Fibroblast of lung (primary cell): ENCODE measurements around the gene DNAH14.

Experiments
- EZH2 ChIP-seq: IDR thresholded peaks from 2 replicates; pipeline ENCODE4 v1.5.1; 2012; ENCODE audit warnings: low read length, control low read depth, mild to moderate bottlenecking; ENCODE audit errors: missing control alignments
- TF ChIP-seq, protein P1 (sequence below), 2 donors: IDR thresholded peaks in 1 of 2; conservative IDR thresholded peaks in 1 of 2; 1 replicate in 1 of 2; 2 replicates in 1 of 2; pipeline ENCODE4 v1.5.1; 2011 to 2012; ENCODE audit warnings: low read length in 2 of 2, control low read depth in 1 of 2, inconsistent platforms in 1 of 2, low read depth in 1 of 2, mild to moderate bottlenecking in 1 of 2

DNA sequence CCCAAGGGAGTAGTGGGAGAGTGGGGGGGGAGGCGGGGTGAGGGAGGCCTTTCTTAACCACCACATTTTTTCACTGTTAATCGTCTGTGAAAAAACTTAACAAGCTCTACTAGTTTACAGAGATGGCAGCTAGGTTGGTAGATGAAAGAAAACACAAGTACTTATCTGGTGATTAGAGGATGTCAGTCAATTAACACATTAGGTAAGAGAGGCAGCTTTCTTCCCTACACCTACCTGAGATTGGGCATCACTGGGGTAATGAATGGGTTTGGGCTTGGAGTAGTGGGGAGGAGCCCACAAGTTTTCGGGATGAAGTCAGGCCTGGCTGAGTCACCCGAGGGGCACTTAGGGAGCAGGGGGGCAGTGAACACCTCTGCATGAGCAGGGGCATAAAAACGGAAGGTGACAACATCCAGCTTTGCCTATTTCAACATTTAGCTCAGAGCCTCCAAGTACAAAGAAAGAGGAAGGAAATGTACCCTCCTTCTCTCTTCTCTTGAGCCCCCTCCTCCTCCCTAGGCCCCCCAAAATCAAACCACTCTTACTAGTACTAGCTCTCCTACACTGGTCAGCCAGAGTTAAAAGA lies 495.8 kb downstream of the DNAH14 start:
- TF ChIP-seq, protein P1, sequence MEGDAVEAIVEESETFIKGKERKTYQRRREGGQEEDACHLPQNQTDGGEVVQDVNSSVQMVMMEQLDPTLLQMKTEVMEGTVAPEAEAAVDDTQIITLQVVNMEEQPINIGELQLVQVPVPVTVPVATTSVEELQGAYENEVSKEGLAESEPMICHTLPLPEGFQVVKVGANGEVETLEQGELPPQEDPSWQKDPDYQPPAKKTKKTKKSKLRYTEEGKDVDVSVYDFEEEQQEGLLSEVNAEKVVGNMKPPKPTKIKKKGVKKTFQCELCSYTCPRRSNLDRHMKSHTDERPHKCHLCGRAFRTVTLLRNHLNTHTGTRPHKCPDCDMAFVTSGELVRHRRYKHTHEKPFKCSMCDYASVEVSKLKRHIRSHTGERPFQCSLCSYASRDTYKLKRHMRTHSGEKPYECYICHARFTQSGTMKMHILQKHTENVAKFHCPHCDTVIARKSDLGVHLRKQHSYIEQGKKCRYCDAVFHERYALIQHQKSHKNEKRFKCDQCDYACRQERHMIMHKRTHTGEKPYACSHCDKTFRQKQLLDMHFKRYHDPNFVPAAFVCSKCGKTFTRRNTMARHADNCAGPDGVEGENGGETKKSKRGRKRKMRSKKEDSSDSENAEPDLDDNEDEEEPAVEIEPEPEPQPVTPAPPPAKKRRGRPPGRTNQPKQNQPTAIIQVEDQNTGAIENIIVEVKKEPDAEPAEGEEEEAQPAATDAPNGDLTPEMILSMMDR (conservative IDR thresholded peaks at IDR 0.05 in 1 of 2, IDR thresholded peaks at IDR 0.05 in 1 of 2; ENCODE audit: low read depth in 1 of 2, low read length in 2 of 2) = no peak
- no peak for TF ChIP-seq EZH2
